Lung (tissue), 12 donors: ENCODE measurements around the gene HSPB2. TPM values are rescaled to one million over a fixed set of nuclear protein-coding genes. Genes with fewer than 3 reads are reported as not detected.

Experiments
- ATAC-seq: fragments of 200-7000 bp; cut with Tn5 transposase; one replicate; pipeline ENCODE4 v1.9.1; 2020; ENCODE audit warnings: moderate number of reproducible peaks; ENCODE audit not compliant: insufficient read depth, low FRiP score
- DNase-seq, 3 donors: peaks; one replicate each; pipeline ENCODE4 v3.0.0-alpha.2; 2013 to 2017
- H3K27ac ChIP-seq, 2 donors: one replicate each; pipeline ENCODE4 v1.5.1; 2013; ENCODE audit warnings: mild to moderate bottlenecking in 2 of 2, moderate library complexity in 2 of 2, control low read depth in 1 of 2, inconsistent platforms in 1 of 2, low read depth in 1 of 2, low read length in 1 of 2
- H3K27me3 ChIP-seq, 3 donors: one replicate each; pipeline ENCODE4 v1.5.1; 2013; ENCODE audit warnings: low read length in 2 of 3; ENCODE audit not compliant: control insufficient read depth in 3 of 3, insufficient read depth in 3 of 3
- H3K36me3 ChIP-seq, 4 donors: one replicate each; pipeline ENCODE4 v1.5.1; 2013; ENCODE audit warnings: low read length in 4 of 4, mild to moderate bottlenecking in 1 of 4, moderate library complexity in 1 of 4; ENCODE audit not compliant: control insufficient read depth in 4 of 4, insufficient read depth in 4 of 4
- H3K4me1 ChIP-seq, 5 donors: one replicate each; pipeline ENCODE4 v1.5.1; 2013; ENCODE audit warnings: low read length in 5 of 5, mild to moderate bottlenecking in 2 of 5, moderate library complexity in 1 of 5; ENCODE audit not compliant: control insufficient read depth in 5 of 5, insufficient read depth in 5 of 5
- H3K4me3 ChIP-seq: one replicate; pipeline ENCODE4 v1.5.1; 2013; ENCODE audit warnings: mild to moderate bottlenecking, control low read depth, moderate library complexity
- H3K9ac ChIP-seq, 2 donors: one replicate each; pipeline ENCODE4 v1.5.1; 2013; ENCODE audit warnings: low read length in 2 of 2, control low read depth in 1 of 2; ENCODE audit not compliant: insufficient read depth in 1 of 2
- H3K9me3 ChIP-seq, 4 donors: one replicate each; pipeline ENCODE4 v1.5.1; 2013; ENCODE audit warnings: low read length in 3 of 4, mild to moderate bottlenecking in 1 of 4, moderate library complexity in 1 of 4; ENCODE audit not compliant: control insufficient read depth in 4 of 4, insufficient read depth in 3 of 4
- WGBS, 2 donors: extraction: QIAGEN DNeasy Blood & Tissue Kit; methylation state at CpG; one replicate each; pipeline ENCODE4 v1.1.7; 2013; 5-methylcytosine and 5-hydroxymethylcytosine counted together
- polyA plus RNA-seq, 2 donors: library from polyadenylated mRNA; stranded (reverse); fragments of 200-250 nt; gene quantifications; one replicate each; pipeline ENCODE4 v1.2.1, GENCODE V29; 2013
- total RNA-seq, 2 donors: library from RNA; depleted of rRNA in 1 of 2; stranded (reverse); fragments of >200 nt in 1 of 2; gene quantifications; one replicate each; pipeline ENCODE4 v1.2.1, GENCODE V29; 2014 to 2021
- TF ChIP-seq, protein P1 (sequence below): IDR thresholded peaks from 2 replicates; pipeline ENCODE4 v1.5.1; 2012; ENCODE audit warnings: mild to moderate bottlenecking; ENCODE audit errors: control extremely low read depth, extremely low read depth
- donor health status: control.
- donor health status: control.
- donor health status: Bipolar disorder and iron deficiency.
- donor health status: healthy.
- donor health status: DM: yes; HTN: yes; CAD: no.

Gene HSPB2
- total and polyA plus RNA-seq, 4 donors, result 0.65 to 5.4 (median 3.8) TPM

DNA sequence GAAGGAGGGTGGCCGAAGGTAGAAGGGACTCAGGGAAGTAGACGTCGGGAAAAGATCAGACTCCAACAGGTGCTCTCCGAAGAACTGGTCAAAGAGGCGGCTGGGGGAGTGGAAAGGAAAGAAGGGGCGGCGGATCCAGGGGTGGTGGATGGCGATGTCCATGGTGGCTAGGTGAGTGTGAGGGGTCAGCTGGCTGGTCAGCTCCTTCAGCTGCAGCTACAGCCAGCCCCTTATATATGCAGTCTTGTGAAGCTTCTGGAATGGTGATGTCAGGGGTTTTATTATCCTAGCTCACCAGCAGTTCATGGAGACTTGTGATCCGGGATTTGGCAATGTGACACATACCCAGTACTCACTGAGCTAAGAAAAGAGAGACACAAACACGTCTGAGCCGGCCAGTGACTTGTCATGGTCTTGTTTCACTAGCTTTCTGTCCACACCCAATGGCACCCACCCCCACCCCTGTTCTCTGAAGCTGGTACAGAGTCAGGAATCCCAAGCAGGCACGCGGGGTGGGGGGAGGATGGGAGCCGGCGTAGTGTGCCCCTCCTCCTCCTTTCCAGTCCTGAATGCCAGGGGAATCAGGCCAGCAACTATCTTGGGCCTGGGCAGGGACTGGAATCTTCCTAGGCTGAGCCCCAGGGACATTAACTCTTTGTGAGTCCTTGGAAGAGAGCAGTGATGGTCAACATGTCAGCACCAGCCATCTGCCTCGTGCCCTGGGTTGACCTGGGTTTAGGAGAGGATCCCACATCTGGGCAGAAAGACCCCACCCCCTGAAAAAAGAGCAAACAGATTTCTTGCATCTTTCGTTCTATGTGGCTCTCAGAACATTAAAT is 752 bp upstream of the HSPB2 start, which contains the start of gene CRYAB:
Gene CRYAB (minus strand): TSS at position 208 of the 839 bp plus-strand sequence. CDS start 46 bp downstream, at position 162.
- TF ChIP-seq, protein P1, sequence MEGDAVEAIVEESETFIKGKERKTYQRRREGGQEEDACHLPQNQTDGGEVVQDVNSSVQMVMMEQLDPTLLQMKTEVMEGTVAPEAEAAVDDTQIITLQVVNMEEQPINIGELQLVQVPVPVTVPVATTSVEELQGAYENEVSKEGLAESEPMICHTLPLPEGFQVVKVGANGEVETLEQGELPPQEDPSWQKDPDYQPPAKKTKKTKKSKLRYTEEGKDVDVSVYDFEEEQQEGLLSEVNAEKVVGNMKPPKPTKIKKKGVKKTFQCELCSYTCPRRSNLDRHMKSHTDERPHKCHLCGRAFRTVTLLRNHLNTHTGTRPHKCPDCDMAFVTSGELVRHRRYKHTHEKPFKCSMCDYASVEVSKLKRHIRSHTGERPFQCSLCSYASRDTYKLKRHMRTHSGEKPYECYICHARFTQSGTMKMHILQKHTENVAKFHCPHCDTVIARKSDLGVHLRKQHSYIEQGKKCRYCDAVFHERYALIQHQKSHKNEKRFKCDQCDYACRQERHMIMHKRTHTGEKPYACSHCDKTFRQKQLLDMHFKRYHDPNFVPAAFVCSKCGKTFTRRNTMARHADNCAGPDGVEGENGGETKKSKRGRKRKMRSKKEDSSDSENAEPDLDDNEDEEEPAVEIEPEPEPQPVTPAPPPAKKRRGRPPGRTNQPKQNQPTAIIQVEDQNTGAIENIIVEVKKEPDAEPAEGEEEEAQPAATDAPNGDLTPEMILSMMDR, result no peak
- H3K4me1 ChIP-seq, result peaks cover 0 to 32% (median 11%) of the 10 kb centered on the region in 5 donors
- peak within 1 kb of the TSS; percentile 86 to 97 for H3K27ac ChIP-seq
- H3K9me3 ChIP-seq, result no peaks in the 10 kb centered on the region
- peaks cover 0 to 6% (median 0%) of the 10 kb centered on the region in 4 donors for H3K36me3 ChIP-seq
- ATAC-seq, result peak; percentile 55
- H3K4me3 ChIP-seq, result peak within 1 kb of the TSS; percentile 41
- WGBS, 2 donors, result 51 to 58% methylated on average over 17 of the region's 17 CpGs
- peak within 1 kb of the TSS in 1 of 2 donors; percentile 65 for H3K9ac ChIP-seq
- no peaks in the 10 kb centered on the region for H3K27me3 ChIP-seq
- DNase-seq, result peak; percentile 86 to 92 (median 91)

GRCh38 chr11:111913031-111913861 is 712 bp downstream of the HSPB2 start:
- H3K9me3 ChIP-seq, result no peaks in the 10 kb centered on the region
- H3K27ac ChIP-seq, result peak overlapping the region; percentile 52 to 88
- 69 to 74% methylated on average over 24 of the region's 24 CpGs for WGBS, 2 donors
- H3K4me3 ChIP-seq, result peak overlapping the region; percentile 17
- DNase-seq, result peak; percentile 44 to 67 (median 59)
- peaks cover 0 to 32% (median 11%) of the 10 kb centered on the region in 5 donors for H3K4me1 ChIP-seq
- peak overlapping the region; percentile 56 to 71 for H3K9ac ChIP-seq
- no peak for ATAC-seq
- TF ChIP-seq, protein P1, result no peak
- H3K36me3 ChIP-seq, result peaks cover 0 to 6% (median 0%) of the 10 kb centered on the region in 4 donors
- H3K27me3 ChIP-seq, result no peaks in the 10 kb centered on the region

- Histone ChIP-seq H3K4me3 (no peak overlapping the region), H3K4me1 (peaks cover 0 to 32% (median 11%) of the 10 kb centered on the region in 5 donors), H3K9me3 (no peaks in the 10 kb centered on the region), H3K27me3 (no peaks in the 10 kb centered on the region), H3K9ac (peak overlapping the region in 1 of 2 donors; percentile 71), H3K36me3 (peaks cover 0 to 6% (median 0%) of the 10 kb centered on the region in 4 donors), H3K27ac (peak overlapping the region; percentile 52 to 88)
- TF ChIP-seq, protein P1, result no peak
- WGBS, 2 donors, result 48 to 70% methylated on average over 4 of the region's 4 CpGs
- DNase-seq, result peak; percentile 80 to 89 (median 87)
- ATAC-seq, result no peak
Measured at GRCh38 chr11:111913997-111914396, 1.5 kb downstream of the HSPB2 start.
